Common myeloid progenitor, CD34-positive (primary cell): ENCODE results near the gene RTP5.
"Not testable (repeated sequence)": the region's sequence is repeated elsewhere in the genome, so short reads cannot be mapped to it uniquely, and the experiment has no call there.

Source experiments
- CTCF ChIA-PET: fragments of 350-600 bp; sonication (Branson Sonifier 250); formaldehyde crosslinking; loops from one replicate; lab custom pipeline; 2021; ENCODE audit warnings: antibody characterized with exemption; lab: Charles Lee
- POLR2A ChIA-PET: fragments of 350-600 bp; sonication (Branson Sonifier 250); formaldehyde crosslinking; loops from one replicate; lab custom pipeline; 2021; ENCODE audit warnings: antibody characterized with exemption; lab: Charles Lee
- DNase-seq, 3 donors: peaks; one replicate each; pipeline versions ENCODE4 v3.0.0 to v3.0.0-alpha.2; 2013
- H3K27ac ChIP-seq, 2 experiments: 1 replicate in 1 of 2; 2 replicates in 1 of 2; pipeline ENCODE4 v1.7.0; 2013; ENCODE audit warnings: inconsistent platforms in 2 of 2, low read length in 2 of 2, mild to moderate bottlenecking in 2 of 2, low read depth in 1 of 2, moderate library complexity in 1 of 2; ENCODE audit not compliant: severe bottlenecking in 2 of 2, insufficient read depth in 1 of 2, poor library complexity in 1 of 2
- H3K27me3 ChIP-seq, 5 experiments: replicated peaks in 2 of 5; 1 replicate in 3 of 5; 2 replicates in 2 of 5; pipeline versions ENCODE4 v1.6.1 to v1.7.0; 2013; ENCODE audit warnings: low read length in 4 of 5, mild to moderate bottlenecking in 2 of 5, moderate library complexity in 2 of 5, inconsistent platforms in 1 of 5; ENCODE audit not compliant: insufficient read depth in 5 of 5, control insufficient read depth in 4 of 5
- H3K36me3 ChIP-seq, 4 experiments: 1 replicate in 2 of 4; 2 replicates in 2 of 4; pipeline versions ENCODE4 v1.6.1 to v1.7.0; 2013; ENCODE audit warnings: low read length in 3 of 4, control low read depth in 1 of 4, mild to moderate bottlenecking in 1 of 4; ENCODE audit not compliant: control insufficient read depth in 4 of 4, insufficient read depth in 4 of 4
- H3K4me1 ChIP-seq, 4 experiments: 1 replicate in 3 of 4; 2 replicates in 1 of 4; pipeline versions ENCODE4 v1.6.1 to v1.7.1; 2013; ENCODE audit warnings: low read length in 3 of 4, mild to moderate bottlenecking in 3 of 4, control low read depth in 1 of 4, inconsistent platforms in 1 of 4, moderate library complexity in 1 of 4; ENCODE audit not compliant: control insufficient read depth in 4 of 4, insufficient read depth in 4 of 4; ENCODE audit errors: control extremely low read depth in 1 of 4
- H3K4me3 ChIP-seq, 7 experiments: 1 replicate in 4 of 7; 2 replicates in 3 of 7; pipeline versions ENCODE4 v1.5.1 to v1.7.0; 2013; ENCODE audit warnings: mild to moderate bottlenecking in 7 of 7, low read length in 6 of 7, moderate library complexity in 6 of 7, inconsistent platforms in 2 of 7, low read depth in 2 of 7, control low read depth in 1 of 7; ENCODE audit not compliant: insufficient read depth in 4 of 7, control insufficient read depth in 1 of 7; ENCODE audit errors: extremely low read depth in 1 of 7
- H3K9me3 ChIP-seq, 5 experiments: 1 replicate in 4 of 5; 2 replicates in 1 of 5; pipeline versions ENCODE4 v1.6.1 to v1.7.1; 2013; ENCODE audit warnings: low read length in 4 of 5, mild to moderate bottlenecking in 2 of 5, inconsistent platforms in 1 of 5, low read depth in 1 of 5, moderate library complexity in 1 of 5; ENCODE audit not compliant: control insufficient read depth in 4 of 5, insufficient read depth in 2 of 5; ENCODE audit errors: control extremely low read depth in 1 of 5
- WGBS: methylation state at CpG from one replicate; pipeline ENCODE4 v1.1.5; 2013; ENCODE audit not compliant: insufficient coverage; 5-methylcytosine and 5-hydroxymethylcytosine counted together

The RTP5 gene

DNA sequence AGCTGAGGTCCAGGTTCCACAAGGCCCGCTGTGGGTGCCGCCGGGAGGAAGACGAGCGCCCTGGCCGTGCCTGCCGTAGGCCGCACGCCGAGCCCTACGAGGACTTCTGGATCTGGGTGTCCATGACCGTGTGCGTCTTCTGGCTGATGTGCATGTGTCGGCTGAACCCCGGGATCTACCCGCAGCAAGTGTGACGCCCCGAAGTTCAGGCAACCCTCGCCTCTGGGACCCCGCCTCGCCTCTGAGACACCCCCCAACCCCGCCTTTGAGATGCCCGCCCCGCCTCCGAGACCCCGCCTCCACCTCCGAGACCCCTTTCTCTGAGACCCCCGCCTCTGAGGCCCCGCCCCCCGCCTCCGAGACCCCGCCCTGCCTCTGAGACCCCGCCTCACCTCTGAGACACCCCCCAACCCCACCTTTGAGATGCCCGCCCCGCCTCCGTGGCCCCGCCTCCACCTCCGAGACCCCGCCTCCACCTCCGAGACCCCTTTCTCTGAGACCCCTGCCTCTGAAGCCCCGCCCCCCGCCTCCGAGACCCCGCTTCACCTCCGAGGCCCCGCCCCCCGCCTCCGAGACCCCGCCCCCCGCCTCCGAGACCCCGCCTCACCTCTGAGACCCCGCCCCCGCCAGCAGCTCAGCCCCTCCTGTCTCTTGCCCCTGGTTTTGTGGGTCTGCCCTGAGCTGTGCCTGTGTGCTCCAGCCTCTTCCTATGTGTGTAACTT is 3.7 kb downstream of the RTP5 start:
- no peak overlapping the region for H3K4me3 ChIP-seq
- H3K36me3 ChIP-seq = no peaks in the 10 kb centered on the region
- WGBS = 98% methylated on average over 20 of the region's 54 CpGs
- no peak for DNase-seq
- H3K27me3 ChIP-seq = no peaks in the 10 kb centered on the region
- CTCF ChIA-PET = no interaction called here
- H3K27ac ChIP-seq = no peak overlapping the region
- peaks cover 0 to 7% (median 2%) of the 10 kb centered on the region in 5 experiments for H3K9me3 ChIP-seq
- peaks cover 0 to 4% (median 2%) of the 10 kb centered on the region in 4 experiments for H3K4me1 ChIP-seq
- POLR2A ChIA-PET = no interaction called here

DNA sequence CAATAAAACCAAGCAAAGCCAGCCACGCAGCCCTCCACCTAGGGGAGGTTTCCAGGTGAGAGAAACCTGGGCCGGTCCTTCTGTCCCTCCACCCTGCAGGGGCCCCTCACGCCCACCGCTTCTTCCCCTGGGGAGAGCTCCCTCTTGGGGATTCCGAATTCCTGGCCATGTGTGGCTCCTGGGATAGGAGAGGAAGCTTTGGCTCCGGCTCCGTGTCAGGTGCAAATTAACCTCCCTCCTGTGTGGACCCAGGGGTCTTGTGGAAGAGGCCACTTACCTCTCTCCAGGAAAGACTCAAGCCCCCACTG is 4.2 kb downstream of the RTP5 start:
- H3K27me3 ChIP-seq = no peaks in the 10 kb centered on the region
- no peaks in the 10 kb centered on the region for H3K36me3 ChIP-seq
- ChIA-PET POLR2A (no interaction called here), CTCF (no interaction called here)
- WGBS = 100% methylated on average over 4 of the region's 7 CpGs
- H3K27ac ChIP-seq = no peak overlapping the region
- H3K4me3 ChIP-seq = no peak overlapping the region
- H3K4me1 ChIP-seq = peaks cover 0 to under 1% (median 0%) of the 10 kb centered on the region in 4 experiments
- H3K9me3 ChIP-seq = peaks cover 0 to 7% (median 2%) of the 10 kb centered on the region in 5 experiments
- DNase-seq = no peak

DNA sequence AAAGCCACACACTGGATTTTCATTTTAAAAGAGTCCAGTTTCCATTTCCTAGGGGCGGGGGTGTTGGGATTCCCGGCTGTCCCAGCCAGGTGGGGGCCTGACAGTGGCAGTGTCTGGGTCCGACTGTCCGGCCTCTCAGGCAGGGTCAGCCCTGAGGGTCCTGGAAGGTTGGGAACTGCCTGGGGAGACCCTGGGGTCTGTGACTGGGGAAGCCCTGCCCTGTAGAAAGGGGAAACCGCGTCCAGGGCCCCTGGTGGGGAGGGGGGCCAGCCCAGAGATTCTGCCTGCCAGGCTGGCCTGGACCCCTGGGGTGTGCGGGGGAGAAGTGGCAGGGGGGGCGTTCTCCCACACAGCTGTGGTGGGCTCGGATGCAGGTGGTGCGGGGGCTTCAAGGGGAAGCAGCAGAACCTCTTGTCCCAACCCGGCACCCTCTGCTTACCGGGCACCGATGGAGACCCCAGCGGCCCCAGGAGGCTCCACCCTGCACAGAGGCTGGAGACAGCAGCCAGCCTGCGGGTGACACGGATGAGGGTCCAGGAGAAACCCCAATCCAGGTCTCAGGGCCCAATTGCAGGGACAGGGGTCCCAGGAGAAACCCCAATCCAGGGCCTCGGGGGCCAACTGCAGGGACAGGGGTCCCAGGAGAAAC is 4.9 kb downstream of the RTP5 start:
- no peaks in the 10 kb centered on the region for H3K36me3 ChIP-seq
- peaks cover 0 to 7% (median 2%) of the 10 kb centered on the region in 5 experiments for H3K9me3 ChIP-seq
- POLR2A ChIA-PET = no interaction called here
- no peaks in the 10 kb centered on the region for H3K27me3 ChIP-seq
- DNase-seq = no peak
- H3K4me1 ChIP-seq = no peaks in the 10 kb centered on the region
- CTCF ChIA-PET = no interaction called here
- WGBS = 98% methylated on average over 13 of the region's 17 CpGs
- H3K4me3 ChIP-seq = no peak overlapping the region
- H3K27ac ChIP-seq = no peak overlapping the region

DNA sequence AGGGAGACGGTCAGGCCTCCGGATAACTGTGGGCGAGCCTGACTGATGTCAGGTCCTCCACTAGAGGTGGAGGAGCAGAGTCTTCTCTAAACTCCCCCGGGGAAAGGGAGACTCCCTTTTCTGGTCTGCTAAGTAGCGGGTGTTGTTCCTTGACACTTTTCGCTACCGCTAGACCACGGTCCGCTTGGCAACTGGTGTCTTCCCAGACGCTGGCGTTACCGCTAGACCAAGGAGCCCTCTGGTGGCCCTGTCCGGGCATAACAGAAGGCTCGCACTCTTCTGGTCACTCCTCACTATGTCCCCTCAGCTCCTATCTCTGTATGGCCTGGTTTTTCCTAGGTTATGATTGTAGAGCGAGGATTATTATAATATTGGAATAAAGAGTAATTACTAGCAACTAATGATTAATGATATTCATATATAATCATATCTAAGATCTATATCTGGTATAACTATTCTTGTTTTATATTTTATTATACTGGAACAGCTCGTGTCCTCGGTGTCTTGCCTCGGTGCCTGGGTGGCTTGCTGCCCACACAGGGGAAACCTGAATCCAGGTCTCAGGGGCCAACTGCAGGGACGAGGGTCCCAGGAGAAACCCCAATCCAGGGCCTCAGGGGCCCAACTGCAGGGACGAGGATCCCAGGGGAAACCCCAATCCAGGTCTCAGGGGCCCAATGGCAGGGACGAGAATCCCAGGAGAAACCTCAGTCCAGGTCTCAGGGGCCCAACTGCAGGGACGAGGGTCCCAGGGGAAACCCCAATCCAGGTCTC is 6.4 kb downstream of the RTP5 start:
- H3K27me3 ChIP-seq, H3K27ac ChIP-seq, CTCF ChIA-PET, H3K9me3 ChIP-seq, H3K36me3 ChIP-seq, POLR2A ChIA-PET, H3K4me3 ChIP-seq: not testable (repeated sequence)
- peaks cover 0 to 13% (median 10%) of the 10 kb centered on the region in 4 experiments for H3K4me1 ChIP-seq
- DNase-seq = peak in 1 of 3 donors; percentile 43
- 85% methylated on average over 3 of the region's 22 CpGs for WGBS

DNA sequence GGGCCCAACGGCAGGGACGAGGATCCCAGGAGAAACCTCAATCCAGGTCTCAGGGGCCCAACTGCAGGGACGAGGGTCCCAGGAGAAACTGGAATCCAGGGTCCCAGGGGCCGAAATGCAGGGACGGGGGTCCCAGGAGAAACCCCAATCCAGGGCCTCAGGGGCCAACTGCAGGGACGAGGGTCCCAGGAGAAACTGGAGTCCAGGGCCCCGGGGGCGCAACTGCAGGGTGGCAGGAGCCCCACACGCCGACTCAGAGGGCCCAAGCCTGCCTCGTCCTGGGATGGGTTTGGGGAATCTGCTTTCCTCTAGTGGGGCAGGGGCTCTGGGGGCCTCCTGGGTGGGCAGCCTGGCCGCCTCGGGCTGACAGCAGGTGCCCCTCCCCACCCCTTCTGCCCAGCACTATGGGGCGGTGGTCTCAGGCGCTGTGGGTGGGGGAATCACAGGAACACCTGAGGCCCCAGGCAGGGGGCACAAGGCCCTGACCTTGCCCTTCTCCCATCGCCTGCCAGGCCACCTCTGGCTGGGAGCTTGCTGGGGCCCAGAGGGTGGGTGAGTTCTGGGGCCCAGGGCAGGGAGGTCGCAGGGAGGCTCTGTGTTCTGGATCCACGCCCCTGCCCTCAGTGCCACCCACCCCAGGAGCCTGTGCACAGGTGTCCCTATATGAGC is 7.1 kb downstream of the RTP5 start:
- H3K4me1 ChIP-seq = peaks cover 0 to 16% (median 15%) of the 10 kb centered on the region in 4 experiments
- POLR2A ChIA-PET = no interaction called here
- WGBS = 90% methylated on average over 13 of the region's 18 CpGs

DNA sequence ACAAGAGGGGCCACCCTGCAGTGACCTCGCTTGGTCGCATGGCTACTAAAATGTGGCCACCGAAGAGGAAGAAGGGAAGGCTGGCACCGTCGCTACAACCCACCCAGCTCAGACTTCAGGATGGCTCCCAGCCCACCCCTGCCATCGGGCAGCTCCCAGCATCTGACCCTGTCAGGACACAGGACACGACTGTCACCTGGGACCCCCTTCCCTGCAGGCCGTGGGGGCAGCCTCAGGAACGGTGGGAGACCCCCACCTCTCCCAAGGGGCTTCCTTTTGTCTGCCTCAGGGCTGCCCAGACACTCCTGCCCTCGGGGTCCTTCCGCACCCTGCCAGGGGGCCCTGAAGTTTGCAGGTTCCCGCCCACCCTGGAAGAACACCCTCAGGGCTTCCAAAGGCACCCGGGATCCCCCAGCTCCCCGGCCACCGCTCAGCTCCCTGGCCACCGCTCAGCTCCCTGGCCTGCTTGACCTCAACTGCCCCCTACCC is 7.7 kb downstream of the RTP5 start:
- Histone ChIP-seq H3K27ac (no peak overlapping the region), H3K9me3 (peaks cover 0 to 7% (median 2%) of the 10 kb centered on the region in 5 experiments), H3K36me3 (no peaks in the 10 kb centered on the region), H3K27me3 (no peaks in the 10 kb centered on the region), H3K4me3 (no peak overlapping the region), H3K4me1 (peaks cover 0 to 22% (median 19%) of the 10 kb centered on the region in 4 experiments)
- POLR2A ChIA-PET = no interaction called here
- DNase-seq = no peak
- 79% methylated on average over 11 of the region's 16 CpGs for WGBS
- CTCF ChIA-PET = interaction anchor here (0.8 to 2.9 kb wide), 9 partner anchors 8 to 218 kb away, joined by 3 to 17 read pairs (median 3); partner anchors contain the start of gene D2HGDH

More for the DNA sequence above, 7.1 kb downstream of the RTP5 start:
- Histone ChIP-seq H3K36me3 (no peaks in the 10 kb centered on the region), H3K27me3 (no peaks in the 10 kb centered on the region), H3K4me3 (no peak overlapping the region), H3K27ac (no peak overlapping the region), H3K9me3 (peaks cover 0 to 7% (median 2%) of the 10 kb centered on the region in 5 experiments)
- no peak for DNase-seq
- CTCF ChIA-PET = interaction anchor here (0.8 to 2.9 kb wide), 8 partner anchors 8 to 211 kb away, joined by 3 to 17 read pairs (median 3); partner anchors contain the start of gene D2HGDH
